Mesenteric fat pad (tissue), 1 donor: ENCODE measurements around the gene SMARCD3. TPM values are rescaled to one million over a fixed set of nuclear protein-coding genes. Genes with fewer than 3 reads are reported as not detected.

Experiments
- DNase-seq: peaks from one replicate; pipeline ENCODE4 v3.0.0-alpha.2; 2020; ENCODE audit warnings: low spot score
- long read RNA-seq: library from polyadenylated mRNA; unstranded; transcript quantifications from one replicate; pipeline ENCODE4 v2.0.0, GENCODE V29; 2020
- total RNA-seq: library from RNA; stranded (reverse); fragmentation: NEBNext Ultra II Directional; extraction: Animal tissue kit (Norgen Biotek cat#: 25700); gene quantifications from one replicate; pipeline ENCODE4 v1.2.1, GENCODE V29; 2021
- donor health status: DM: yes; HTN: yes; CAD: no.

Gene SMARCD3
- total RNA-seq: 36.5 TPM
- long read RNA-seq, partial matches to known transcripts: 0 of 8 reads
- long read RNA-seq, other reads (novel, unspliced or antisense): 5 of 8 reads

DNA sequence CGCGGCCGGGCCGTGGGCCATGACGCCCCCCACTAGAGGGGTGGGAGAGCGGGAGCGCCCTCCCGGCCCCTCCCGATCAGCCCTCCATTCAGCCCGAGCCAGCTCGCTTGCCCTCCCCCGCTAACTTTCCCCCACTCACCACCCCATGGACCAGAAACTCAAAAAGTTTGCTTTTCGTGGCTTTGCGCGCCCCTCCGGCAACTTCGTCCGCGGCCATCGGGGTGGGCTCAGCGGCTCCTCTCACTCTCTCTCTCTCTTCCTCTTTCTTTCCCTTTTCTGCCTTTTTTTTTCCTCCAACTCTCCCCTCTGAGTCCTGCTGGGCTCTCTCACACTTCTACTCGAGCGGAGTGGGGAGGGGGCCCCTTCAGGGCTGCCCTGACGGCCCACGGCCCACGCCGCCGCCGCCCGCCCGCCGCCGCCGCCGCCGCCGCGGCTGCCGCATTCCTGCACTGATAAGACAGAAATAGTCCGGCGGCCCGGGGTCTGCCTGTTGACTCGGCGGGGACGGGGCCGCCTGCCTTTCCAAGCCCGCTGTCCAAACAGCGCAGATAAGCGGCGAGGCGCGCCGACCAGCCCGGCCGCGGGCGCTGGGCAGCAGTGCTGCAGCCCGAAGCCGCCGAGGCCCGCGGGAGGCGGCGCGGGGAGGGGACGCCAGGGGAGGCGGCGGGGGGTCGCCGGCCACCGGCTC, at the start of gene SMARCD3:
TSS of gene SMARCD3 (minus strand) at position 349 of the 688 bp plus-strand sequence. CDS start at position 217, 132 bp downstream.
- DNase-seq: no peak

DNA sequence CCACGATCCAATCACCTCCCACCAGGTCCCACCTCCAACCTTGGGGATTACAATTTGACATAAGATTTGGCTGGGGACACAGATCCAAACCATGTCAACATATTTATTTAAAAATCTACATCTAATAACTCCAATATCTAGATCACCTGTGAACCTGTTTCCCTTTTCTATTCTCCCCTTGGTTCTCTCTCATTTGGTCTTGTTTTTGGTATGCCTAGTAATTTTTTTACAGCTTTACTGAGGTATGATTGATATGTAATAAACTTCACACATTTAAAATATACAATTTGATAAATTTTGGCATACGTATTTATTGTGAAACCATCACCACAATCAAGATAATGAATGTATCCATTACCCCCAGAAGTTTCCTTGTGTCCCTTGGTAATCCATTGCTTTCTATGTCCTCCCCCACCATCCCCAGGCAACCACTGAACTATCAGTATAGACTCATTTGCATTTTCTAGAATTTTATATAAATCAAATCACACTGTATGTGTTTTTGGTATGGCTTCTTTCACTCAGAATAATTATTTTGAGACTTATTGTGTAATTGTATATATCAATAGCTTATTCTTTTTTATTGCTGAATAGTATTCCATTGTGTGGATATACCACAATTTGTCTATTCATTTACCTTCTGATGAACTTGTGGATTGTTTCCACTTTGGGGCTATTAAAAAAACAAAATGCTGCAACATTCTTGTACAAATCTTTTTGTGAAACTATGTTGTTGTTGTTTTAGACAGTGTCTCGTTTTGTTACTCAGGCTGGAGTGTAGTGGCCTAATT, 47.9 kb upstream of the SMARCD3 start:
- DNase-seq: no peak

GRCh38 chr7:151292850-151293249, 44.4 kb upstream of the SMARCD3 start:
- DNase-seq: no peak

GRCh38 chr7:151291206-151291605, 42.7 kb upstream of the SMARCD3 start:
- DNase-seq: no peak

GRCh38 chr7:151290355-151290760, 41.9 kb upstream of the SMARCD3 start:
- DNase-seq: no peak

DNA sequence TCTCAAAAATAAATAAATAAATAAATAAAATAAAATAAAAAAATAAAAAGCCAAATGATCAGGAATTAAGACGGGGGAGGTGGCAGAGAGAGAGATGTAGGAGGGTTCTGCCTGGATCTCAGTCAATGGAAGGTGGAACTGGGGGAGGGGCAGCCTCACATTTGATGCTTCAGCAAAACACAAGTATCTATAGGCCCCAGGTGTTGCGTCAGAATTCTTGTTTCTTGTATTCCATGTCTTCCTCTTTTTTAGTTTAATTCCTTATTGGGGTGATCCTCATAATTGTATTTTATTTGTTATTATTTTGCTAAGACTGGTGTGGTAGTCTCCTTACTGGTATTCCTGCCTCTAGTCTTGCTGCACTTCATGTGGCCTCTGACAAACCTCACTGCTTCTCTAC, 41.4 kb upstream of the SMARCD3 start:
- DNase-seq: no peak

GRCh38 chr7:151286148-151286547, 37.7 kb upstream of the SMARCD3 start:
- no peak for DNase-seq

DNA sequence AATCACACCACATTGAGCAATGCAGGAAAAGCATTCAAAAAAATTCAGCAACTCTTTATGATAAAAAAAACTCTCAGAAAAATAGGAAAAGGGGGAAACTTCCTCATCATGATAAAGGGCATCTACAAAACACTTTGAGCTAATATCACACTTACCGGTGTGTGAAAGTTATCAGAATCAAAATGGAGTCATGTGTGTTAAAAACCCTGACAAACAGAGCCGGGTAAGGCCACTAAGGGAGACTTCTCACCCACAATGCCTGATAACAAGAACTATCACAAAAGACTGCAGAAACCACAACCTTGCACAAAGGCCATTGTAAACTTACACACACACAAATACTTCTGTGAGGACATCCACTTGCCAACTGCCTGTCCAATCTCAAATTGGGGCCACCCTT, 34.8 kb upstream of the SMARCD3 start:
- DNase-seq: no peak

GRCh38 chr7:151282111-151282510, 33.6 kb upstream of the SMARCD3 start:
- DNase-seq: no peak

GRCh38 chr7:151281686-151282085, 33.2 kb upstream of the SMARCD3 start:
- DNase-seq: no peak

- no peak for DNase-seq
Measured at GRCh38 chr7:151280388-151281019, 32.0 kb upstream of the SMARCD3 start.

GRCh38 chr7:151279868-151280267, 31.4 kb upstream of the SMARCD3 start:
- no peak for DNase-seq

GRCh38 chr7:151278949-151279348, 30.5 kb upstream of the SMARCD3 start:
- no peak for DNase-seq

DNA sequence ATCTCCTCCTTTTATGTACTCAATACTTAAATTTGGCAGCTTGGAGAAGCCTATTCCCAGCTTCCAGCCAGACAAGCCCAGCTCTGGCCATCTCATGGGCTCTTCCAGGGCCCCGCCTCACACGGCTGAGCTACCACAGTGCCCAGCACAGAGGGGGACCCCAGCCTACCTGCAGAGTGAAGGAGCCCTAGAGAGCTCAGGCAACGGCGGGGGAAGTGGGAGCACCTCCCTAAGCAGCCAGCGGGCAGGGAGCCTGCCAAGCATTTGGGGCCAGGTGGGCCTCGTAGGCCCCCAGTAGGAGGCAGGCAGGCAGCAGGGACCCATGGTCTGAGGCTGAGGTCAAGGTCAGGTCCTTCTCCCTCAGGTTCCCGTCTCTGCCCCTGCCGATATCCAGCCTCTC, 29.1 kb upstream of the SMARCD3 start:
- no peak for DNase-seq

DNA sequence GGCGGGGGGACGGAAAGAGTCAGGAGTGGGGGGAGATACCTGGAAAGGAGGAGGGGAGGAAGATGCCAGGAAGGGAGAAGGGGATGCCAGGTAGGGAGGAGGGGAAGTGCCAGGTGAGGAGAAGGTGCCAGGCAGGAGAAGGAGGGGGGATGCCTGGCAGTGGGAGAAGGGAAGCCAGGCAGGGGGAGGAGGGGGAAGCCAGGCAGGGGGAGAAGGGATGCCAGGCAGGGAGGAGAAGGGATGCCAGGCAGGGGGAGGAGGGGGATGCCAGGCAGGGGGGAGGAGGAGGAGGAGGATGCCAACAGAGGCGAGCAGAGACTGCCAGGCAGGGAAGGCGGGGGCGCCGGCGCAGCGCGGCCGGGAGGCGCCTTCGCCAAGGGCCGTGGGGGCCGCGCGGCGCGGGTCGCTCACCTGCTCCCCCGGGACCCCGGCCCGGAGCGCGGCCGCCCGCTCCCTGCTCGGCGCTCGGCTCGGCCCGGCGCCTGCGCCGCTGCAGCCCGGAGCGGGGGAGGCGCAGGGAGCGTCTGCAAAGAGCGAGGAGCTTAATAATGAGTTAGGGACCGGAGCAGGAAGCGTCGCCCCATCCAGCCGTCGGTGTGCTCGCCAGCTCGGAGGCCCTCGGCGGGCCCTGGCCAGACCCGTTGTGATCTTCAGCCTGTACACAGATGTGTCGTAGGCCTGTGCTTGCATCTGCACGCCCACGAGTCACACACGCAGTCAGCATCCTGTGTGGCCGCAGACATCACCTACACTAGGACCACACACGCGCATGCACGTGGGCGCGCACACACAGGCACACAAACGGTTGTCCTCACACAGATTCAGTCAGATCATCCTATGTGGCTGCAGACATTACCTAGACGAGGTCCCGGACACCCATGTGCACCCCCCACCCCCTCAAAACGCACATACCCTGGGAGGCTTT, 28.4 kb upstream of the SMARCD3 start:
- DNase-seq: no peak

- no peak for DNase-seq
Measured at GRCh38 chr7:151275813-151276577, 27.5 kb upstream of the SMARCD3 start.

DNA sequence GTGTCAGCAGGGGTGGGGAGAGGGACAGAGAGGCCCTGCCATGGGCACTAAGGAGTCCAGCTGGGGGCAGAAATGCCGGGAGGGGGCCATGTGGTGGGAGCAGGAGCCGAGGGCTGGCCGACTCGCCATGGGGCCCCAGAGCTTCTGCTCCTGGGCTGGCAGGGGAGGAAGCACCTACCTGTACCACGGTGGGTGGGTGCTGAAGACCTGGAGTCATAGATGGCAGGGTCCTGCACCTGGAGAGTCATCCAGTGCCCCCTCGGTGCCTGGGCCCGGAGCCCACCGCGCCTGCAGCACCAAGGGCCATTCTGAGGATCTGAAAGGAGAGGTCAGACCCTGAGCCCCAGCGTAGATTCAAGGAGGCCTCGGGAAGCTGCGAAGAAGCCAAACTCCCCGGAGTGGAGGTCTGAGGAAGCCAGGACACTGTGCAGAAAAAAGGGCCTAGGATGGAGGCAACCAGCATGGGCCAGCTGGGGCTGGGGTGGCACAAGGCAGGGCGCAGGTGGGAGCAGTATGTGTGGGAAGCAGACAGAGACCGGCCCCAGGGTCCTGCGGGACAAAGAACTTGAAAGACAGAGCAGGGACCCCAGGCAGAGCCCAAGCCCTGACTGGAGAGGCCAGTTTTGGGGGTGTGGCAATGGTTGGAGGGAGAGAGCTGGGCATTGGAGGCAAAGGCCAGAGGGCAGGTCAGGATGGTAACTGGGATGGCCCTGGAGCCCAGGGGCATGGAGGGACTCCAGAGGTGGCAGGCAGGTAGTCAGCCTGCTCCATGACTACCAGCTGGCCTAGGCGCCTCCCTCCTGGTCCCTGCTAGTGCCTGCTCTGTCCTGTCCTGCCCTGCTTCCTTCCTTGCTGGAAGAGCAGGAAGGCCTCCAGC, 26.7 kb upstream of the SMARCD3 start:
- no peak for DNase-seq

- no peak for DNase-seq
Measured at GRCh38 chr7:151274396-151274795, 25.9 kb upstream of the SMARCD3 start.
